Measurements from ENCODE around the gene CBX2.

Gene CBX2

DNA sequence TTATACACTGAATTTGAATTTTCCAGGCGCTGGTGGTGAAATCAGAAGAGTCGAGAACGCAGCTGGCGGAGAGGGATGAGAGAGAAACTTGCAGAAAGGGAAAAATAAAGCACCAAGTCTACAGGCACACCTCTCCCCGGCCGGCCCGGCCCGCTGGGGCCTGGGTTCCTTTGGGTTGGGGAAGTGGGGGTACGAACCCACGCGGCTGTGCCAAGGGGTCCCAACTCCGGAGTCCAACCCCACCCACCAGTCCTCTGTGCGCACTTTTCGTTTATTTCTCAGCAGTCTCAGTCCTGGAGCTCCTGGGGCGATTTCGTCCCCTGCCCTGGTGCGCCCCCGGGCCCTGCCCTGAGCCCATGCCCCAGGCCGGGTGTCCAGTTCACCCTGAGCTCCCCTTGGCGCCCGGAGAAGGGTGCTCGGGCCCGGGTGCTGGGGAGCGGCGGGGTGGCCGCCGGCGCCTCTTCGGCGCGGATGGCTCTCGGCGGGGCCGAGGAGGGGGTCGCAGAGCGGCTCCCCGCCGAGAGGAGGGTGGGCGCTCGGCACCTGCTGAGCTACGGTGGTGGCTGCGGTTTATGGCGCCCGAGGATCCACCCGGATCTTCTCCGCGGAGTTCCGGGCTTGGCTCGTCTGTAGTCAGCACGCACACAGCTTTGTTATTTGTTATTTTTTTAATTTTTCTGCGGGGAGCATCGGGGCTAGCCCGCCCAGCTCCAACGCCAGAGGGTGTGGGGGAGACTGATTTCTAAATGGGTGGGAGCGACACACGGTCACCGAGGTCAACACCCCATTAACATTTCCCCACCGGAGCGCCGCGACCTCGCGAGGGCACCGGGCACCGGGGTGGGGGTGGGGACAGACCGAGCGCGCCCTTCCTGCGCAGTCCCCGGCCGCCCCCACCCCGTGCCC, 34.7 kb downstream of the CBX2 start:
- H3K4me3 ChIP-seq (ENCODE audit: low read length), result no peak overlapping the region
- no peak overlapping the region for H3K9ac ChIP-seq (ENCODE audit: low read length)
- H3K36me3 ChIP-seq (ENCODE audit: control insufficient read depth, insufficient read depth, low read length), result no peaks in the 10 kb centered on the region
- H3K4me1 ChIP-seq (ENCODE audit: control insufficient read depth, insufficient read depth, low read length), result no peaks in the 10 kb centered on the region
- no peak overlapping the region for H3K27ac ChIP-seq (ENCODE audit: low read depth, low read length)
- H3K27me3 ChIP-seq (ENCODE audit: control insufficient read depth, insufficient read depth, low read length), result peaks cover 50% of the 10 kb centered on the region

- Histone ChIP-seq H3K9ac (ENCODE audit: low read length) (no peak overlapping the region), H3K4me3 (ENCODE audit: low read length) (no peak overlapping the region), H3K4me1 (ENCODE audit: control insufficient read depth, insufficient read depth, low read length) (no peaks in the 10 kb centered on the region), H3K36me3 (ENCODE audit: control insufficient read depth, insufficient read depth, low read length) (no peaks in the 10 kb centered on the region), H3K27me3 (ENCODE audit: control insufficient read depth, insufficient read depth, low read length) (peaks cover 44% of the 10 kb centered on the region), H3K27ac (ENCODE audit: low read depth, low read length) (no peak overlapping the region)
Observed at GRCh38 chr17:79813297-79814126, 35.6 kb downstream of the CBX2 start.

- H3K36me3 ChIP-seq (ENCODE audit: control insufficient read depth, insufficient read depth, low read length), result no peaks in the 10 kb centered on the region
- H3K27ac ChIP-seq (ENCODE audit: low read depth, low read length), result no peak overlapping the region
- H3K4me3 ChIP-seq (ENCODE audit: low read length), result no peak overlapping the region
- peaks cover 38% of the 10 kb centered on the region for H3K27me3 ChIP-seq (ENCODE audit: control insufficient read depth, insufficient read depth, low read length)
- H3K4me1 ChIP-seq (ENCODE audit: control insufficient read depth, insufficient read depth, low read length), result no peaks in the 10 kb centered on the region
- H3K9ac ChIP-seq (ENCODE audit: low read length), result no peak overlapping the region
Observed at GRCh38 chr17:79814127-79814973, 36.4 kb downstream of the CBX2 start.

DNA sequence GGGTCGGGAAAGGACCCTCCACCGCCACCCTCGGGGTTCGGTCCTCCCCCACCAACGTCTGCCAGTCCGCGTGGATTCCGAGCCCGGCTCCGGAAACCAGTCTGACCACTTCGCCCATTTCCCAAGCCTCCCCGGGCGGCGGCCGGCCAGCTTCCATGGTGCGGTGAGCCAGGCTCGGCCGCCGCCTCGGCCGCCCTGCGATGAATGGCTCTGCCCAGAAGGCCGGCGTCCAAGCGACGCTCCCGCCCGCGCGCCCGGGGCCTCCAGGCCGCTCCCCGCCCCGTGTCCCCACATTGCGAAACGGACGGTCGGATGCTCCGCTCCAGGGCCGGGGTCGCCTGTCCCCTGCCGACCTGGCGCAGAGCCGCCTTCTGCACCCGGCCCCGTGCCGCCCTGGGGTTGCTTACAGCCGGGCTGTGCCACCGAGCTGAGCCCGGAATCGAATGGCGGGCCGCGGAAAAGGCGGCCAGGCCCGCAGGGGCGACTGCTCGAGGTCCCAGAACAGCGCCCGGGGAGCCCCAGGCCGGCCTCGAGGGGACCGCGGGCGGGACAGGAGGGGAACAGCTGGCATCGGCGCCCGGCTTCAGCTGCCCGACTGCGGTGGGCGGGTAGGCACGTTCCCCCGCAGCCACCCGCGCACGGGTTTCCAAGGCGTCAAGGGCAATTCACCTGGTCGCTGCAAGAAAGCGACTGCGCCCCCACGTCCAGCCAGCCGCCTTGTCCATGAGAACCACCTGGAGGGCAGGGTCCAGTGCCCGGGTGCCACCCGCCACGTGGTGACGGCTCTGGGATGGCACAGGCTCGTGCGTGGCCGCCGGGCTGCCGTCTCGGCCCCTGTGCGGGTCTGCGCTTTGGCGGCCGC, 37.3 kb downstream of the CBX2 start:
- peaks cover 38% of the 10 kb centered on the region for H3K27me3 ChIP-seq (ENCODE audit: control insufficient read depth, insufficient read depth, low read length)
- no peaks in the 10 kb centered on the region for H3K4me1 ChIP-seq (ENCODE audit: control insufficient read depth, insufficient read depth, low read length)
- no peaks in the 10 kb centered on the region for H3K36me3 ChIP-seq (ENCODE audit: control insufficient read depth, insufficient read depth, low read length)
- H3K9ac ChIP-seq (ENCODE audit: low read length), result no peak overlapping the region
- H3K27ac ChIP-seq (ENCODE audit: low read depth, low read length), result no peak overlapping the region
- no peak overlapping the region for H3K4me3 ChIP-seq (ENCODE audit: low read length)

DNA sequence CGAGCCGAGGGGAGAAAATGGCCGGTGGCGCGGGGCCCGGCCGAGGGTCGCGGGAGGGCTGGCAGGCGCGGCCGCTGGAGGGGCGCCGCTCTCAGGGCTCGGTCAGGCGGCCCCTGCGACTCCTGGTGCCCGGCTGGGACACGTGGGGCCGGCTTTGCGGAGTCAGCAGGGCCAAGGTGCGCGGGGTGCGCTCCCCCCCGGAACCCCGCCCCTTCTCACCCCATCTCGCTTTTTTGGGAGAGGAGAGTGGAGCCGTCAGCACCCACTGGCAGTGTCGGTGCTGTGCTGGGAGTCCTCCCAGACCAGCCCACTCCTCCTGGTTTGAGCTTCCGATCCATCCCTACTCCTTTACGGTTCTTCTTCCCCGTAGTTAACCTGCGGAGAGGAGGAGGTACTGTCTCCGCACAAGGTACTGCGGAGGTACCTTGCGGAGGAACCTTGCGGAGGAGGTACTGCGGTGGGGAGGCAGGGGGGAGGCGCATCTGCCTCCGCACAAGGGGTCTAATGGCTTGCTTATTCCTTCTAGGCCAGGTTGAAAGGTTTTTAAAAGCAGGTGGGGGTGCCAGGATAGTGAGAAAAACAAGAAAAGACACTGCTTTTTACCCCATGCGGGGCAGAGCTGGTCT, 38.0 kb downstream of the CBX2 start:
- H3K4me3 ChIP-seq (ENCODE audit: low read length), result no peak overlapping the region
- H3K9ac ChIP-seq (ENCODE audit: low read length), result no peak overlapping the region
- peaks cover 36% of the 10 kb centered on the region for H3K27me3 ChIP-seq (ENCODE audit: control insufficient read depth, insufficient read depth, low read length)
- H3K27ac ChIP-seq (ENCODE audit: low read depth, low read length), result no peak overlapping the region
- no peaks in the 10 kb centered on the region for H3K4me1 ChIP-seq (ENCODE audit: control insufficient read depth, insufficient read depth, low read length)
- H3K36me3 ChIP-seq (ENCODE audit: control insufficient read depth, insufficient read depth, low read length), result no peaks in the 10 kb centered on the region

- Histone ChIP-seq H3K27me3 (ENCODE audit: control insufficient read depth, insufficient read depth, low read length) (peaks cover 19% of the 10 kb centered on the region), H3K36me3 (ENCODE audit: control insufficient read depth, insufficient read depth, low read length) (no peaks in the 10 kb centered on the region), H3K9ac (ENCODE audit: low read length) (no peak overlapping the region), H3K4me1 (ENCODE audit: control insufficient read depth, insufficient read depth, low read length) (no peaks in the 10 kb centered on the region), H3K4me3 (ENCODE audit: low read length) (no peak overlapping the region), H3K27ac (ENCODE audit: low read depth, low read length) (no peak overlapping the region)
Observed at GRCh38 chr17:79818026-79818758, 40.2 kb downstream of the CBX2 start.

DNA sequence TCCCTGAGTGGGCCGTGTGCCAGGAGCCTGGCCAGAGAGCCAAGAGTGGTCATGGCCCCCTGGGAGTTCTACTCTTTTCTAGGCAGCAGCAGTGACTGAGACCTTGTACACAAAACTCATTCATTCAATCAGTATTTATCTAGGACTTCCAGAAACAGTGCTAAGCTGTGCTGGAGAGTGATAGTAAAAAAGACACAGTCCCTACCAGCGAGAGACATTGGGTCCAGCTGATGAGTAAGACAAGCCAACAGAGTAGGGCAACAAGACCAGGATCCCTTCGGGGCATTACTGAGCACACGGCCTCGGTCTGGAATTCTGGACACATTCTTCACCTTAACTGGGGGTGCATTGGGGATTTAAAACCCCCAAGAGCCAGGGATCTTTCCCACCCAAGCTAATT, 41.1 kb downstream of the CBX2 start:
- Histone ChIP-seq H3K4me3 (ENCODE audit: low read length) (no peak overlapping the region), H3K36me3 (ENCODE audit: control insufficient read depth, insufficient read depth, low read length) (no peaks in the 10 kb centered on the region), H3K27me3 (ENCODE audit: control insufficient read depth, insufficient read depth, low read length) (peaks cover 16% of the 10 kb centered on the region), H3K9ac (ENCODE audit: low read length) (no peak overlapping the region), H3K4me1 (ENCODE audit: control insufficient read depth, insufficient read depth, low read length) (no peaks in the 10 kb centered on the region), H3K27ac (ENCODE audit: low read depth, low read length) (no peak overlapping the region)

GRCh38 chr17:79819534-79820276, 41.8 kb downstream of the CBX2 start:
- no peak overlapping the region for H3K27ac ChIP-seq (ENCODE audit: low read depth, low read length)
- H3K9ac ChIP-seq (ENCODE audit: low read length), result no peak overlapping the region
- H3K4me1 ChIP-seq (ENCODE audit: control insufficient read depth, insufficient read depth, low read length), result no peaks in the 10 kb centered on the region
- H3K4me3 ChIP-seq (ENCODE audit: low read length), result no peak overlapping the region
- peaks cover 13% of the 10 kb centered on the region for H3K27me3 ChIP-seq (ENCODE audit: control insufficient read depth, insufficient read depth, low read length)
- H3K36me3 ChIP-seq (ENCODE audit: control insufficient read depth, insufficient read depth, low read length), result no peaks in the 10 kb centered on the region

GRCh38 chr17:79820959-79821330, 43.0 kb downstream of the CBX2 start:
- H3K4me1 ChIP-seq (ENCODE audit: control insufficient read depth, insufficient read depth, low read length), result no peaks in the 10 kb centered on the region
- H3K4me3 ChIP-seq (ENCODE audit: low read length), result no peak overlapping the region
- H3K36me3 ChIP-seq (ENCODE audit: control insufficient read depth, insufficient read depth, low read length), result no peaks in the 10 kb centered on the region
- H3K27me3 ChIP-seq (ENCODE audit: control insufficient read depth, insufficient read depth, low read length), result peaks cover 3% of the 10 kb centered on the region
- H3K9ac ChIP-seq (ENCODE audit: low read length), result no peak overlapping the region
- no peak overlapping the region for H3K27ac ChIP-seq (ENCODE audit: low read depth, low read length)

DNA sequence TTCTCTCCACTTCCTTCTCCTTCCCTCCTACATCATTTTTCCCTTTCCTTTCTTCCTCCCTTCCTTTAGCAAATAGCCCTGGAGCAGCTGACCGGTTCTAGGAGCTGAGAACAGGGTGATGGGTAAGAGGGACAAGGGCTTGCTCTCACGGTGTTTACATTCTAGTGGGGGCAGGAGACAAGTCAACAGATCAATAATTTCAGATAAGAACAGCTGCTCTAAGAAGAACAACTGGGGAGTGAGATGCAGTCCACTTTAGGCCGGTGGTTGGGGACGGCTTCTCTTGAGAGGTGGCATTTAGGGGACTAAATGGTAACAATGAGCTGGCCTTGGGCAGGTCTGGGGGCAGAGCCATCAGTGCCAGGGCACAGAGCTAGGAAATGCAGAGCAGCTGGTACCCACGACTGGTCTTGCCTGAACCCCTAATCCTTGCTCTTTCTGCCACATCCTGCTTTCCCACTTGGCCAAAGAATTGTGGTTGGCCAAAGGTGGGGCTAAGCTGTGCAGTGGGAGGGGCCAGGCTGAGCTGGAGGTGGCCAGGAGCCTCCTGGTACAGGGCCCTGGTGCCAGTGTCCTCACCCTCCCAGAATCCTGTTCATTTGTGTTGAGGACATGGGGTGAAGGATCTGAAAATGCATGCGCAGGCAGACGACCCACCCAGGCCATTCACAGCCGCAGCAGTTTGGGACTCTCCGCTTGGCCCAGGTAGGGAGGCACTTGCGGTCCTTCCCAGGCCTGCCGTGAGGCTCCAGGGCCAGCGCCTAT, 43.6 kb downstream of the CBX2 start:
- no peak overlapping the region for H3K9ac ChIP-seq (ENCODE audit: low read length)
- no peak overlapping the region for H3K4me3 ChIP-seq (ENCODE audit: low read length)
- no peaks in the 10 kb centered on the region for H3K36me3 ChIP-seq (ENCODE audit: control insufficient read depth, insufficient read depth, low read length)
- no peak overlapping the region for H3K27ac ChIP-seq (ENCODE audit: low read depth, low read length)
- H3K4me1 ChIP-seq (ENCODE audit: control insufficient read depth, insufficient read depth, low read length), result no peaks in the 10 kb centered on the region
- peaks cover 3% of the 10 kb centered on the region for H3K27me3 ChIP-seq (ENCODE audit: control insufficient read depth, insufficient read depth, low read length)

Measured in rectal smooth muscle tissue (tissue), 1 donor.